ENCODE data around the gene YWHAG. TPM values are rescaled to one million over a fixed set of nuclear protein-coding genes. Genes with fewer than 3 reads are reported as not detected.

YWHAG gene
- total and polyA plus RNA-seq, 2 of the 13 experiments (the other 11 are each of a cell fraction or from before 2014, with no cell fraction given), result 36.9 to 67.5 TPM

GRCh38 chr7:76314042-76314721 is 44.6 kb downstream of the YWHAG start (continued):
- no peak for TF ChIP-seq ZNF138 (CRISPR knock-in tag; IDR thresholded peaks at IDR 0.05; ENCODE audit: low read depth)
- TF ChIP-seq, protein P1, sequence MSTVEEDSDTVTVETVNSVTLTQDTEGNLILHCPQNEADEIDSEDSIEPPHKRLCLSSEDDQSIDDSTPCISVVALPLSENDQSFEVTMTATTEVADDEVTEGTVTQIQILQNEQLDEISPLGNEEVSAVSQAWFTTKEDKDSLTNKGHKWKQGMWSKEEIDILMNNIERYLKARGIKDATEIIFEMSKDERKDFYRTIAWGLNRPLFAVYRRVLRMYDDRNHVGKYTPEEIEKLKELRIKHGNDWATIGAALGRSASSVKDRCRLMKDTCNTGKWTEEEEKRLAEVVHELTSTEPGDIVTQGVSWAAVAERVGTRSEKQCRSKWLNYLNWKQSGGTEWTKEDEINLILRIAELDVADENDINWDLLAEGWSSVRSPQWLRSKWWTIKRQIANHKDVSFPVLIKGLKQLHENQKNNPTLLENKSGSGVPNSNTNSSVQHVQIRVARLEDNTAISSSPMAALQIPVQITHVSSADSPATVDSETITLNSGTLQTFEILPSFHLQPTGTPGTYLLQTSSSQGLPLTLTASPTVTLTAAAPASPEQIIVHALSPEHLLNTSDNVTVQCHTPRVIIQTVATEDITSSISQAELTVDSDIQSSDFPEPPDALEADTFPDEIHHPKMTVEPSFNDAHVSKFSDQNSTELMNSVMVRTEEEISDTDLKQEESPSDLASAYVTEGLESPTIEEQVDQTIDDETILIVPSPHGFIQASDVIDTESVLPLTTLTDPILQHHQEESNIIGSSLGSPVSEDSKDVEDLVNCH (CRISPR knock-in tag; IDR thresholded peaks at IDR 0.05), result 0 out of 2 replicates have a peak, but pooled peaks have one; percentile 35
- TF ChIP-seq SNAPC2 (CRISPR knock-in tag; IDR thresholded peaks at IDR 0.05), result no peak
- TF ChIP-seq HNF4G (IDR thresholded peaks at IDR 0.05; ENCODE audit: borderline replicate concordance, low read depth, low read length), result no peak
- peak; percentile 44; the same call in 1 of the 2 replicates for TF ChIP-seq HNF4G (CRISPR knock-in tag; IDR thresholded peaks at IDR 0.05; ENCODE audit: borderline replicate concordance, low read depth)
- no peak for TF ChIP-seq ZKSCAN5 (CRISPR knock-in tag; IDR thresholded peaks at IDR 0.05)
- TF ChIP-seq MAFG (CRISPR knock-in tag; IDR thresholded peaks at IDR 0.05), result no peak
- TF ChIP-seq RCOR2 (CRISPR knock-in tag; IDR thresholded peaks at IDR 0.05), result peak; percentile 51; the same call in 1 of the 2 replicates
- TF ChIP-seq SCMH1 (CRISPR knock-in tag; IDR thresholded peaks at IDR 0.05; ENCODE audit: borderline replicate concordance), result no peak
- peak; percentile 88; the same call in 1 of the 2 replicates for TF ChIP-seq KDM2A (CRISPR knock-in tag; IDR thresholded peaks at IDR 0.05; ENCODE audit: borderline replicate concordance, low read depth)
- TF ChIP-seq MAF1 (CRISPR knock-in tag; IDR thresholded peaks at IDR 0.05; ENCODE audit: borderline replicate concordance), result peak; percentile 76; the same call in 1 of the 2 replicates
- TF ChIP-seq TAF1 (CRISPR knock-in tag; IDR thresholded peaks at IDR 0.05), result no peak; the same call in 1 of the 2 replicates
- peak; percentile 35; the same call in 1 of the 2 replicates for TF ChIP-seq HNF4A (CRISPR knock-in tag; IDR thresholded peaks at IDR 0.05)
- no peak for TF ChIP-seq SATB2 (CRISPR knock-in tag; IDR thresholded peaks at IDR 0.05)
- TF ChIP-seq ZNF788 (CRISPR knock-in tag; IDR thresholded peaks at IDR 0.05; ENCODE audit: borderline replicate concordance), result no peak; the same call in 1 of the 2 replicates
- TF ChIP-seq HNRNPK (IDR thresholded peaks at IDR 0.05; ENCODE audit: low read depth, low read length, poor library complexity, severe bottlenecking), result no peak
- peak; percentile 63; the same call in 1 of the 2 replicates for TF ChIP-seq BHLHE40 (IDR thresholded peaks at IDR 0.05; ENCODE audit: low read length)
- TF ChIP-seq KLF16 (CRISPR knock-in tag; IDR thresholded peaks at IDR 0.05), result peak in 1 of 2 experiments; percentile 81; a peak in 1 of 4 replicates
- peak; percentile 98 for TF ChIP-seq SMC3 (IDR thresholded peaks at IDR 0.05; ENCODE audit: low read length)
- peak; percentile 85; the same call in 1 of the 2 replicates for TF ChIP-seq TOE1 (CRISPR knock-in tag; IDR thresholded peaks at IDR 0.05)
- 0 out of 2 replicates have a peak, but pooled peaks have one; percentile 18 for TF ChIP-seq NFKBIZ (CRISPR knock-in tag; IDR thresholded peaks at IDR 0.05)
- no peak for TF ChIP-seq ZNF746 (CRISPR knock-in tag; IDR thresholded peaks at IDR 0.05)
- 0 out of 2 replicates have a peak, but pooled peaks have one; percentile 46 for TF ChIP-seq ZNF335 (CRISPR knock-in tag; IDR thresholded peaks at IDR 0.05)
- TF ChIP-seq SIX1 (CRISPR knock-in tag; IDR thresholded peaks at IDR 0.05; ENCODE audit: borderline replicate concordance), result no peak
- TF ChIP-seq, protein P2, sequence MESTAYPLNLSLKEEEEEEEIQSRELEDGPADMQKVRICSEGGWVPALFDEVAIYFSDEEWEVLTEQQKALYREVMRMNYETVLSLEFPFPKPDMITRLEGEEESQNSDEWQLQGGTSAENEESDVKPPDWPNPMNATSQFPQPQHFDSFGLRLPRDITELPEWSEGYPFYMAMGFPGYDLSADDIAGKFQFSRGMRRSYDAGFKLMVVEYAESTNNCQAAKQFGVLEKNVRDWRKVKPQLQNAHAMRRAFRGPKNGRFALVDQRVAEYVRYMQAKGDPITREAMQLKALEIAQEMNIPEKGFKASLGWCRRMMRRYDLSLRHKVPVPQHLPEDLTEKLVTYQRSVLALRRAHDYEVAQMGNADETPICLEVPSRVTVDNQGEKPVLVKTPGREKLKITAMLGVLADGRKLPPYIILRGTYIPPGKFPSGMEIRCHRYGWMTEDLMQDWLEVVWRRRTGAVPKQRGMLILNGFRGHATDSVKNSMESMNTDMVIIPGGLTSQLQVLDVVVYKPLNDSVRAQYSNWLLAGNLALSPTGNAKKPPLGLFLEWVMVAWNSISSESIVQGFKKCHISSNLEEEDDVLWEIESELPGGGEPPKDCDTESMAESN (CRISPR knock-in tag; conservative IDR thresholded peaks at IDR 0.05), result 0 out of 2 replicates have a peak, but pooled peaks have one; percentile 43
